SK-N-SH (cell line): ENCODE measurements around the gene TANC1.

ENCODE experiments used
- CTCF ChIP-seq: fragments of 200-600 bp; sonication (generic); IDR thresholded peaks from 2 replicates; pipeline ENCODE4 v1.6.1; 2017; ENCODE audit warnings: antibody characterized with exemption, mild to moderate bottlenecking, moderate library complexity
- EP300 ChIP-seq, 2 experiments: IDR thresholded peaks; 2 replicates each; pipeline versions ENCODE4 v1.4.0 to v1.6.1; 2012; ENCODE audit warnings: borderline replicate concordance in 1 of 2, low read depth in 1 of 2, low read length in 1 of 2
- FOXM1 ChIP-seq: IDR thresholded peaks from 2 replicates; pipeline ENCODE4 v1.4.0; 2012; ENCODE audit warnings: low read depth, mild to moderate bottlenecking
- REST ChIP-seq: IDR thresholded peaks from 2 replicates; pipeline ENCODE4 v1.6.1; 2012; ENCODE audit warnings: mild to moderate bottlenecking, low read depth, low read length, moderate library complexity
- TAF1 ChIP-seq: IDR thresholded peaks from 2 replicates; pipeline ENCODE4 v1.6.1; 2012; ENCODE audit warnings: low read depth, mild to moderate bottlenecking, low read length, moderate library complexity, borderline replicate concordance
- TEAD4 ChIP-seq: IDR thresholded peaks from 2 replicates; pipeline ENCODE4 v1.4.0; 2012; ENCODE audit warnings: mild to moderate bottlenecking, borderline replicate concordance; ENCODE audit not compliant: insufficient read depth
- ZBTB33 ChIP-seq: IDR thresholded peaks from 2 replicates; pipeline ENCODE4 v1.4.0; 2012; ENCODE audit warnings: low read depth, borderline replicate concordance

GRCh38 chr2:158998551-158999248, 30.3 kb downstream of the TANC1 start:
- TF ChIP-seq TEAD4 (no peak), CTCF (no peak), EP300 (IDR thresholded peaks at IDR 0.05; ENCODE audit: borderline replicate concordance in 1 of 2, low read depth in 1 of 2, low read length in 1 of 2) (no peak), FOXM1 (no peak), REST (no peak), ZBTB33 (no peak), TAF1 (no peak)
